NB4 (cell line): ENCODE results near the gene ACTL6A.

ENCODE experiments used
- POLR2A ChIP-seq: IDR thresholded peaks from 2 replicates; pipeline ENCODE4 v1.6.1; 2011; ENCODE audit warnings: mild to moderate bottlenecking; ENCODE audit not compliant: insufficient read length; ENCODE audit errors: extremely low read depth
- TF ChIP-seq, protein P1 (sequence below): IDR thresholded peaks from one replicate; pipeline ENCODE4 v1.5.1; 2012; ENCODE audit warnings: low read depth, low read length

DNA sequence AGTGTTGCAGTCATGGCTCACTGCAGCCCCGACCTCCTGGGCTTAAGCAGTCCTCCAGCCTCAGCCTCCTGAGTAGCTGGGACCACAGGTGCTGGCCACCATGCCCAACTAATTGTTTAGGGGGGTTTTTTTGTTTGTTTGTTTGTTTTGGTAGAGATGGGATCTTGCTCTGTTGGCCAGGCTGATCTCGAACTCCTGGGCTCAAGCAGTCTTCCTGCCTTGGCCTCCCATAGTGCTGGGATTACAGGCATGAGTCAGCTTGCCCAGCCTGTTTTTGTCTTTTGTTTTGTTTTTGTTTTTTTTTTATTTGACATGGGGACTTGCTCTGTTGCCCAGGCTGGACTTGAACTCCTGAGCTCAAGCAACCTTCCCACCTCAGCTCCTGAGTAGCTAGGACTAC is 59.3 kb downstream of the ACTL6A start:
- TF ChIP-seq, protein P1, sequence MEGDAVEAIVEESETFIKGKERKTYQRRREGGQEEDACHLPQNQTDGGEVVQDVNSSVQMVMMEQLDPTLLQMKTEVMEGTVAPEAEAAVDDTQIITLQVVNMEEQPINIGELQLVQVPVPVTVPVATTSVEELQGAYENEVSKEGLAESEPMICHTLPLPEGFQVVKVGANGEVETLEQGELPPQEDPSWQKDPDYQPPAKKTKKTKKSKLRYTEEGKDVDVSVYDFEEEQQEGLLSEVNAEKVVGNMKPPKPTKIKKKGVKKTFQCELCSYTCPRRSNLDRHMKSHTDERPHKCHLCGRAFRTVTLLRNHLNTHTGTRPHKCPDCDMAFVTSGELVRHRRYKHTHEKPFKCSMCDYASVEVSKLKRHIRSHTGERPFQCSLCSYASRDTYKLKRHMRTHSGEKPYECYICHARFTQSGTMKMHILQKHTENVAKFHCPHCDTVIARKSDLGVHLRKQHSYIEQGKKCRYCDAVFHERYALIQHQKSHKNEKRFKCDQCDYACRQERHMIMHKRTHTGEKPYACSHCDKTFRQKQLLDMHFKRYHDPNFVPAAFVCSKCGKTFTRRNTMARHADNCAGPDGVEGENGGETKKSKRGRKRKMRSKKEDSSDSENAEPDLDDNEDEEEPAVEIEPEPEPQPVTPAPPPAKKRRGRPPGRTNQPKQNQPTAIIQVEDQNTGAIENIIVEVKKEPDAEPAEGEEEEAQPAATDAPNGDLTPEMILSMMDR = no peak
- TF ChIP-seq POLR2A = no peak
